ENCODE measurements around the gene LPCAT2. TPM values are rescaled to one million over a fixed set of nuclear protein-coding genes. Genes with fewer than 3 reads are reported as not detected.

Gene LPCAT2
- polyA plus RNA-seq, 1 donor from 2014 or later, result 0.59 TPM

DNA sequence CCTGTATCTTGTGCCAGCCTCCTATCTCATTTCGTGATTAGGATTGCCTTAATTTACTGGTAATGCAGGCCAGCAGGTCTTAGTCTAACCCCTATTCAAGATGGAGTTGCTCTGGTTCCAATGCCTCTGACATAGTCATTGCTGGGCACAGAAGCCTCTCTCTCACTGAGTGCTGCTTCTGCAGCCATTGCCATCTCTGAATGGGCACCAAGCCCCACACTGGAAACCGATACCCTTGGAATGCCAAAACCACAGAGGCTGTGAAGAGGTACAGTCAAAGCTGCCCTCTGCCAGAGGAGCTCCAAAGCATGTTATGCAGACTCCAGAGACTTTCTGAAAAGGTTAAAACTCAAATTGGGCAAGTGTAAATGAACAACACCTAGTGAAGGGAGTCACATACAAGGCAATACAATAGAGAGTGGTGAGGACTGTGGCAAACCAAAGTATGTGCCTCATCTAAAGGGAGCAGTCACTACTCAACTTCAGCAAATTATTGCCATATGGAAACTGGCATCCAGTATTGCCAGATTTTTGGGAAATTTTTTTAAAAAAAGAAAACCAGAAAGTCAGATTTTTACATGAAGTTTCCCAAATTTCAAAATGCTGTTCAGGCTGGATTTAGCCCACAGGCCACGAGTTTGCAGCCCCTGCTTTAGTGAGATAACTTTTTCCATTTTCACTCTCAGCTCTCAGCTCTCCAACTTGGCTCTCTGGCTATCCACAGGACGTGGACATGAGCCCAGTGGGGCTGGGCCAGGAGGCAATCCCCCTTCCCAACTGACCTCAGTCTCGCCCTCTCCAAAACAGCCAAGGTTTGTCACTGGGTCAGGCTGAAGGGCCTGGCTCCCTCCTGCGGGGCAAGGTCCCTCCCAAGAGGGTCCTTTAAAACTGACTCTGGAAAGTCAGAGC lies 32.0 kb upstream of the LPCAT2 start:
- H2AFZ ChIP-seq (ENCODE audit: low read depth, low read length), result no peak overlapping the region
- H3K9me3 ChIP-seq (ENCODE audit: low read length), result no peaks in the 10 kb centered on the region
- H3K4me3 ChIP-seq (ENCODE audit: low read length), result no peak overlapping the region
- no peaks in the 10 kb centered on the region for H4K20me1 ChIP-seq (ENCODE audit: insufficient read depth)
- no peak overlapping the region for H3K9ac ChIP-seq (ENCODE audit: low read length)
- H3K4me2 ChIP-seq (ENCODE audit: low read length), result no peak overlapping the region
- H3F3A ChIP-seq (ENCODE audit: insufficient read depth, low read length, poor library complexity, severe bottlenecking), result no peaks in the 10 kb centered on the region
- no peaks in the 10 kb centered on the region for H3K36me3 ChIP-seq (ENCODE audit: insufficient read depth, low read length)
- TF ChIP-seq EP300 (conservative IDR thresholded peaks at IDR 0.05; ENCODE audit: poor library complexity, severe bottlenecking), result no peak
- TF ChIP-seq, protein P1, sequence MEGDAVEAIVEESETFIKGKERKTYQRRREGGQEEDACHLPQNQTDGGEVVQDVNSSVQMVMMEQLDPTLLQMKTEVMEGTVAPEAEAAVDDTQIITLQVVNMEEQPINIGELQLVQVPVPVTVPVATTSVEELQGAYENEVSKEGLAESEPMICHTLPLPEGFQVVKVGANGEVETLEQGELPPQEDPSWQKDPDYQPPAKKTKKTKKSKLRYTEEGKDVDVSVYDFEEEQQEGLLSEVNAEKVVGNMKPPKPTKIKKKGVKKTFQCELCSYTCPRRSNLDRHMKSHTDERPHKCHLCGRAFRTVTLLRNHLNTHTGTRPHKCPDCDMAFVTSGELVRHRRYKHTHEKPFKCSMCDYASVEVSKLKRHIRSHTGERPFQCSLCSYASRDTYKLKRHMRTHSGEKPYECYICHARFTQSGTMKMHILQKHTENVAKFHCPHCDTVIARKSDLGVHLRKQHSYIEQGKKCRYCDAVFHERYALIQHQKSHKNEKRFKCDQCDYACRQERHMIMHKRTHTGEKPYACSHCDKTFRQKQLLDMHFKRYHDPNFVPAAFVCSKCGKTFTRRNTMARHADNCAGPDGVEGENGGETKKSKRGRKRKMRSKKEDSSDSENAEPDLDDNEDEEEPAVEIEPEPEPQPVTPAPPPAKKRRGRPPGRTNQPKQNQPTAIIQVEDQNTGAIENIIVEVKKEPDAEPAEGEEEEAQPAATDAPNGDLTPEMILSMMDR (IDR thresholded peaks at IDR 0.05; ENCODE audit: poor library complexity, severe bottlenecking), result no peak
- no peak for TF ChIP-seq MXI1 (conservative IDR thresholded peaks at IDR 0.05; ENCODE audit: poor library complexity, severe bottlenecking)
- H3K27me3 ChIP-seq (ENCODE audit: insufficient read depth, low read depth, low read length), result peaks cover 32% of the 10 kb centered on the region
- no peaks in the 10 kb centered on the region for H3K79me2 ChIP-seq (replicated peaks; ENCODE audit: insufficient read depth, low read length)
- H3K9me2 ChIP-seq (ENCODE audit: insufficient read depth, low read length), result no peaks in the 10 kb centered on the region
- no peak overlapping the region for H3K27ac ChIP-seq (ENCODE audit: low read length)

DNA sequence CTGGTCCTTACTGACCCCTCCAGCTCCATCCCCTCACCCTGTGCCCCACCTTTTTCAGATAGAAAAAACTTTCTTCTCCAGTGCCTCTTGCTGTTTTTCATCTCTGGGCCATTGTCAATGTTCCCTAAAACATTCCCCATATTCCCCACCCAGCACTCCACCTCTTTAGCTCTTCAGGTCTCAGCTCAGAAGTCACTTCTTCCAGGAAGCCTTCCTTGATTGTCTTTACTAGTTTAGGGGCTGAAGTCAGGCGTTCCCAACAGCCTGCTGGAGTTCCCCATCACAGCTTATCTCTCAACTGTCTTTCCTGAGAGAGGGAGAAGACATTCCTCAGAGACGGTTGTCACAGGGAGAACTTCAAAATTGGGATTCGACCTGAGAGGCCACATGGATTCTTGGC lies 31.1 kb upstream of the LPCAT2 start:
- Histone ChIP-seq H3K9me3 (ENCODE audit: low read length) (no peaks in the 10 kb centered on the region), H3K4me2 (ENCODE audit: low read length) (no peak overlapping the region), H3K27ac (ENCODE audit: low read length) (no peak overlapping the region), H3K79me2 (replicated peaks; ENCODE audit: insufficient read depth, low read length) (no peaks in the 10 kb centered on the region), H3K9me2 (ENCODE audit: insufficient read depth, low read length) (no peaks in the 10 kb centered on the region), H3F3A (ENCODE audit: insufficient read depth, low read length, poor library complexity, severe bottlenecking) (no peaks in the 10 kb centered on the region), H3K9ac (ENCODE audit: low read length) (no peak overlapping the region), H2AFZ (ENCODE audit: low read depth, low read length) (no peak overlapping the region), H3K36me3 (ENCODE audit: insufficient read depth, low read length) (no peaks in the 10 kb centered on the region), H3K4me3 (ENCODE audit: low read length) (no peak overlapping the region), H3K27me3 (ENCODE audit: insufficient read depth, low read depth, low read length) (peaks cover 32% of the 10 kb centered on the region), H4K20me1 (ENCODE audit: insufficient read depth) (no peaks in the 10 kb centered on the region)
- TF ChIP-seq, protein P2, sequence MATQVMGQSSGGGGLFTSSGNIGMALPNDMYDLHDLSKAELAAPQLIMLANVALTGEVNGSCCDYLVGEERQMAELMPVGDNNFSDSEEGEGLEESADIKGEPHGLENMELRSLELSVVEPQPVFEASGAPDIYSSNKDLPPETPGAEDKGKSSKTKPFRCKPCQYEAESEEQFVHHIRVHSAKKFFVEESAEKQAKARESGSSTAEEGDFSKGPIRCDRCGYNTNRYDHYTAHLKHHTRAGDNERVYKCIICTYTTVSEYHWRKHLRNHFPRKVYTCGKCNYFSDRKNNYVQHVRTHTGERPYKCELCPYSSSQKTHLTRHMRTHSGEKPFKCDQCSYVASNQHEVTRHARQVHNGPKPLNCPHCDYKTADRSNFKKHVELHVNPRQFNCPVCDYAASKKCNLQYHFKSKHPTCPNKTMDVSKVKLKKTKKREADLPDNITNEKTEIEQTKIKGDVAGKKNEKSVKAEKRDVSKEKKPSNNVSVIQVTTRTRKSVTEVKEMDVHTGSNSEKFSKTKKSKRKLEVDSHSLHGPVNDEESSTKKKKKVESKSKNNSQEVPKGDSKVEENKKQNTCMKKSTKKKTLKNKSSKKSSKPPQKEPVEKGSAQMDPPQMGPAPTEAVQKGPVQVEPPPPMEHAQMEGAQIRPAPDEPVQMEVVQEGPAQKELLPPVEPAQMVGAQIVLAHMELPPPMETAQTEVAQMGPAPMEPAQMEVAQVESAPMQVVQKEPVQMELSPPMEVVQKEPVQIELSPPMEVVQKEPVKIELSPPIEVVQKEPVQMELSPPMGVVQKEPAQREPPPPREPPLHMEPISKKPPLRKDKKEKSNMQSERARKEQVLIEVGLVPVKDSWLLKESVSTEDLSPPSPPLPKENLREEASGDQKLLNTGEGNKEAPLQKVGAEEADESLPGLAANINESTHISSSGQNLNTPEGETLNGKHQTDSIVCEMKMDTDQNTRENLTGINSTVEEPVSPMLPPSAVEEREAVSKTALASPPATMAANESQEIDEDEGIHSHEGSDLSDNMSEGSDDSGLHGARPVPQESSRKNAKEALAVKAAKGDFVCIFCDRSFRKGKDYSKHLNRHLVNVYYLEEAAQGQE (IDR thresholded peaks at IDR 0.05; ENCODE audit: borderline replicate concordance), result no peak
- no peak for TF ChIP-seq POLR2AphosphoS5 (IDR thresholded peaks at IDR 0.05)

DNA sequence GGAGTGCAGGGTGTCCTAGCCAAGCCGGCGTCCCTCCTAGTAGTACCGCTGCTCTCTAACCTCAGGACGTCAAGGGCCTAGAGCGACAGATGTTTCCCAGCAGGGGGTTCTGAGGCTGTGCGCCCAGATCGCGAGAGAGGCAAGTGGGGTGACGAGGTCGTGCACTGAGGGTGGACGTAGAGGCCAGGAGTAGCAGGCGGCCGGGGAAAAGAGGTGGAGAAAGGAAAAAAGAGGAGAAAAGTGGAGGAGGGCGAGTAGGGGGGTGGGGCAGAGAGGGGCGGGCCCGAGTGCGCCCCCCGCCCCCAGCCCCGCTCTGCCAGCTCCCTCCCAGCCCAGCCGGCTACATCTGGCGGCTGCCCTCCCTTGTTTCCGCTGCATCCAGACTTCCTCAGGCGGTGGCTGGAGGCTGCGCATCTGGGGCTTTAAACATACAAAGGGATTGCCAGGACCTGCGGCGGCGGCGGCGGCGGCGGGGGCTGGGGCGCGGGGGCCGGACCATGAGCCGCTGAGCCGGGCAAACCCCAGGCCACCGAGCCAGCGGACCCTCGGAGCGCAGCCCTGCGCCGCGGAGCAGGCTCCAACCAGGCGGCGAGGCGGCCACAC lies 29.9 kb upstream of the LPCAT2 start, which contains the start of gene MMP2:
Gene MMP2, plus strand, starts transcription at position 372 of the 603 bp plus-strand sequence. CDS start 282 bp downstream, outside the sequence.
- Histone ChIP-seq H3K9me3 (ENCODE audit: low read length) (no peaks in the 10 kb centered on the region), H3K36me3 (ENCODE audit: insufficient read depth, low read length) (no peaks in the 10 kb centered on the region), H3K27me3 (ENCODE audit: insufficient read depth, low read depth, low read length) (peaks cover 32% of the 10 kb centered on the region), H3K9me2 (ENCODE audit: insufficient read depth, low read length) (no peaks in the 10 kb centered on the region), H3K4me3 (ENCODE audit: low read length) (peak within 1 kb of the TSS; percentile 81), H3K9ac (ENCODE audit: low read length) (peak within 1 kb of the TSS; percentile 62), H2AFZ (ENCODE audit: low read depth, low read length) (peak within 1 kb of the TSS; percentile 40), H4K20me1 (ENCODE audit: insufficient read depth) (no peaks in the 10 kb centered on the region), H3K27ac (ENCODE audit: low read length) (no peak within 1 kb of the TSS), H3K4me2 (ENCODE audit: low read length) (peak within 1 kb of the TSS; percentile 44), H3F3A (ENCODE audit: insufficient read depth, low read length, poor library complexity, severe bottlenecking) (no peaks in the 10 kb centered on the region), H3K79me2 (replicated peaks; ENCODE audit: insufficient read depth, low read length) (no peaks in the 10 kb centered on the region)
- TF ChIP-seq EP300 (conservative IDR thresholded peaks at IDR 0.05; ENCODE audit: poor library complexity, severe bottlenecking) (no peak), POLR2AphosphoS5 (IDR thresholded peaks at IDR 0.05) (no peak), SMC3 (conservative IDR thresholded peaks at IDR 0.05; ENCODE audit: poor library complexity) (no peak), TAF1 (IDR thresholded peaks at IDR 0.05; ENCODE audit: low read depth) (no peak), EZH2 (IDR thresholded peaks at IDR 0.05; ENCODE audit: borderline replicate concordance, insufficient read depth, low read length, poor library complexity, severe bottlenecking) (no peak), MXI1 (conservative IDR thresholded peaks at IDR 0.05; ENCODE audit: poor library complexity, severe bottlenecking) (no peak)
- TF ChIP-seq, protein P1 (IDR thresholded peaks at IDR 0.05; ENCODE audit: poor library complexity, severe bottlenecking), result no peak
- TF ChIP-seq, protein P2 (IDR thresholded peaks at IDR 0.05; ENCODE audit: borderline replicate concordance), result no peak

Measured in neural cell (in vitro differentiated cells).